ENCODE measurements around the gene ENPP1.

Gene ENPP1

GRCh38 chr6:131890091-131890490, 82.3 kb downstream of the ENPP1 start:
- TF ChIP-seq ZNF571 (tag by site-specific recombination; IDR thresholded peaks at IDR 0.05) (no peak), ZNF398 (tag by site-specific recombination; IDR thresholded peaks at IDR 0.05) (no peak)
- no peaks in the 10 kb centered on the region for H3K4me1 ChIP-seq (ENCODE audit: control insufficient read depth, insufficient read depth, low read length)
- peaks cover 6 to 47% of the 10 kb centered on the region in 2 experiments for H3K36me3 ChIP-seq (ENCODE audit: control insufficient read depth in 2 of 2, insufficient read depth in 1 of 2, low read length in 2 of 2)
- no peak overlapping the region for H3K27ac ChIP-seq (ENCODE audit: extremely low read depth, low read depth, low read length)
- CTCF ChIA-PET: interaction anchor here (0.8 to 3.4 kb wide), 3 partner anchors 20 to 195 kb away, joined by 3 to 10 read pairs (median 9); no protein-coding TSS in a partner anchor
- POLR2A ChIA-PET: no interaction called here
- no peaks in the 10 kb centered on the region for H3K9me3 ChIP-seq (ENCODE audit: control insufficient read depth, insufficient read depth, low read depth, low read length)
- H3K4me3 ChIP-seq (ENCODE audit: low read depth, low read length): no peak overlapping the region

GRCh38 chr6:131893198-131893597, 85.4 kb downstream of the ENPP1 start:
- CTCF ChIA-PET: interaction anchor here (0.8 to 1.2 kb wide), 2 partner anchors 17 to 265 kb away, joined by 3 to 6 read pairs; partner anchors contain the start of gene MED23
- POLR2A ChIA-PET: no interaction called here
- H3K9me3 ChIP-seq (ENCODE audit: control insufficient read depth, insufficient read depth, low read depth, low read length): no peaks in the 10 kb centered on the region
- TF ChIP-seq ZNF514 (tag by site-specific recombination; IDR thresholded peaks at IDR 0.05) (no peak), EGR2 (tag by site-specific recombination; IDR thresholded peaks at IDR 0.05; ENCODE audit: low read depth) (no peak), ZNF121 (tag by site-specific recombination; IDR thresholded peaks at IDR 0.05) (no peak), ZNF571 (tag by site-specific recombination; IDR thresholded peaks at IDR 0.05) (no peak), ZNF223 (tag by site-specific recombination; IDR thresholded peaks at IDR 0.05) (no peak), ZNF16 (tag by site-specific recombination; IDR thresholded peaks at IDR 0.05; ENCODE audit: low read depth) (no peak), ZNF423 (tag by site-specific recombination; IDR thresholded peaks at IDR 0.05) (no peak), ZNF26 (tag by site-specific recombination; IDR thresholded peaks at IDR 0.05) (no peak), KLF16 (tag by site-specific recombination; IDR thresholded peaks at IDR 0.05) (no peak), OSR2 (tag by site-specific recombination; IDR thresholded peaks at IDR 0.05) (no peak), ZNF426 (tag by site-specific recombination; IDR thresholded peaks at IDR 0.05) (no peak), ZNF624 (tag by site-specific recombination; IDR thresholded peaks at IDR 0.05) (no peak), ZNF510 (tag by site-specific recombination; IDR thresholded peaks at IDR 0.05; ENCODE audit: insufficient replicate concordance) (no peak), ZNF404 (tag by site-specific recombination; IDR thresholded peaks at IDR 0.05) (no peak)
- no peak overlapping the region for H3K27ac ChIP-seq (ENCODE audit: extremely low read depth, low read depth, low read length)
- H3K36me3 ChIP-seq (ENCODE audit: control insufficient read depth in 2 of 2, insufficient read depth in 1 of 2, low read length in 2 of 2): peaks cover 0 to 36% of the 10 kb centered on the region in 2 experiments
- no peak overlapping the region for H3K4me3 ChIP-seq (ENCODE audit: low read depth, low read length)
- H3K4me1 ChIP-seq (ENCODE audit: control insufficient read depth, insufficient read depth, low read length): no peaks in the 10 kb centered on the region

- no peak overlapping the region for H3K27ac ChIP-seq (ENCODE audit: extremely low read depth, low read depth, low read length)
- no peaks in the 10 kb centered on the region for H3K9me3 ChIP-seq (ENCODE audit: control insufficient read depth, insufficient read depth, low read depth, low read length)
- H3K36me3 ChIP-seq (ENCODE audit: control insufficient read depth in 2 of 2, insufficient read depth in 1 of 2, low read length in 2 of 2): peaks cover 0 to 22% of the 10 kb centered on the region in 2 experiments; a peak in 2 of 3 replicates
- H3K4me3 ChIP-seq (ENCODE audit: low read depth, low read length): no peak overlapping the region
- ChIA-PET POLR2A (interaction anchor here (0.7 kb wide), 1 partner anchor 121 kb away, joined by 10 read pairs; no protein-coding TSS in a partner anchor), CTCF (interaction anchor here (1.0 kb wide), 1 partner anchor 21 kb away, joined by 5 read pairs; no protein-coding TSS in a partner anchor)
- no peaks in the 10 kb centered on the region for H3K4me1 ChIP-seq (ENCODE audit: control insufficient read depth, insufficient read depth, low read length)
- TF ChIP-seq ZNF202 (tag by site-specific recombination; IDR thresholded peaks at IDR 0.05; ENCODE audit: borderline replicate concordance) (no peak), ZNF677 (tag by site-specific recombination; IDR thresholded peaks at IDR 0.05) (no peak), MEIS1 (CRISPR knock-in tag; IDR thresholded peaks at IDR 0.05; ENCODE audit: borderline replicate concordance) (no peak), ZFP3 (tag by site-specific recombination; IDR thresholded peaks at IDR 0.05; ENCODE audit: low read depth) (no peak), ZNF211 (tag by site-specific recombination; IDR thresholded peaks at IDR 0.05; ENCODE audit: low read depth) (no peak), ZBTB7A (tag by site-specific recombination; IDR thresholded peaks at IDR 0.05; ENCODE audit: low read depth) (no peak), ZNF596 (tag by site-specific recombination; IDR thresholded peaks at IDR 0.05) (no peak), ZNF23 (tag by site-specific recombination; IDR thresholded peaks at IDR 0.05; ENCODE audit: borderline replicate concordance) (no peak), ZNF362 (tag by site-specific recombination; IDR thresholded peaks at IDR 0.05) (no peak), ZBTB21 (tag by site-specific recombination; IDR thresholded peaks at IDR 0.05) (no peak), ZNF701 (tag by site-specific recombination; IDR thresholded peaks at IDR 0.05) (no peak), ZFHX2 (tag by site-specific recombination; conservative IDR thresholded peaks at IDR 0.05) (no peak), ZNF510 (tag by site-specific recombination; IDR thresholded peaks at IDR 0.05; ENCODE audit: insufficient replicate concordance) (no peak)
These were observed 86.9 kb downstream of the ENPP1 start for GRCh38 chr6:131894493-131895424.

All from HEK293 (cell line).